Activated naive CD4-positive, alpha-beta T cell (primary cell): ENCODE results near the gene UIMC1.
"Not testable (repeated sequence)": the region's sequence is repeated elsewhere in the genome, so short reads cannot be mapped to it uniquely, and the experiment has no call there.

Source experiments
- DNase-seq, 4 experiments: peaks; one replicate each; lab custom pipeline; 2025; lab: John Stamatoyannopoulos, UW

UIMC1 gene

DNA sequence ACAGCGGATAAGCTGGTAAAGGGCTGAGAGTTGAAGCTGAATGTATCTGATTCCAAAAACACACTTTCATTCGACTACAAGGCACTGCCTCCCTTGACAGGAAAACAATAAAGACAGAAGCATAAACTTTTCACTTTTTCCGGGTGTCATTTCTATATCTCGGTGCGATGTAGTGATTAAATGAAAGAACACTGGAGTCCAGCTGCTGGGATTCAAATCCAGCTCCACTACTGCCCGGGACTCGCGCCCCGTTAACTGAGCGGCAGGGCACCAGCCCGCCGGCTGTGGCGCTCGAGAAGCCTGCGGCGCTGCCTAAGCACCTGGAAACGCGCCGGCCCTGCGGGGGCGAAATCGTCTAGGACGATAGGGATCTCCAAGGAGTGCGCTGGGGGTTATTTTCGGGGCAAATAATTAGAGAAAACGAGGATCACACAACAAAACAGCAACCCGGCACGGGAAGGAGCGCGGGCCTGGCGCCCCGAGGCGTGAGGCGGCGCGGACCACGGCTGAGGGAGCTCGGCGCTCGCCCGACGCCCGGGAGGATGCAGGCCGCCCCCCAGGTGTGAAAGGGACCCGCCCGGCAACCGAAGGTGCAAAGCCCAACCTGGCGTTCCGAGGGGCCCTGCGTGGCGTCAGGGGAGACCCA is 837 bp downstream of the UIMC1 start:
- DNase-seq: peak in 3 of 4 experiments; percentile 25 to 56 (median 27)

DNA sequence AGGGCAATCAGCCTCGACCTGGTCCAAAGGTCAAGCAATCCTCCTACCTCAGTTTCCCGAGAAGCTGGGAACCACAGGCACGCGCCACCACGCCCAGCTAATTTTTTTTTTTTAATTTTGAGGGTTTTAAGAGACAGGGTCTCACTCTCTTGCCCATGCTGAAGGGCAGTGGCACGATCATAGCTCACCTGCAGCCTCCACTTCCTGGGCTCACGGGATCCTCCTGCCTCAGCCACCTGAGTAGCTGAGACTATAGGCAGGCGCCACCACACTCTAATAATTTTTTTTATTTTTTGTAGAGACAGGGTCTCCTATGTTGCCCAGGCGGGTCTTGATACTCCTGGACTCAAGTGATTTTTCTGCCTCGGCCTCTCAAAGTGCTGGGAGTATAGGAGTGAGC is 1.6 kb downstream of the UIMC1 start:
- DNase-seq: no peak

DNA sequence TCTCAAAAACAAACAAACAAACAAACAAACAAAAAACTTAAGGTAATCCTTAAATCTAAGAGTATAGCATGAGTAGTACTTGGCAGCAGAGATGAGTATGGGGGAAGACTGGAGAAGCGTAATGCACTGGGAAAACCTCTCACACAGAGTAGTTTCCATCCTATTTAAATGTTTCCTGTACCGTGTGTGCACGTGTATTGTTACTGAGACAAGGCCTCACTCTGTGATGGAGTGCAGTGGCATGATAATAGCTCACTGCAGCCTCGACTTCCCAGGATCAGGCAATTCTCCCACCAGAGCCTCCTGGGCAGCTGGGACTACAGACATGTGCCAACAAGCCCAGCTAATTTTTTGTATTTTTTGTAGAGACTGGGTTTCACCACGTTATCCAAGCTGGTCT is 2.9 kb downstream of the UIMC1 start:
- no peak for DNase-seq

DNA sequence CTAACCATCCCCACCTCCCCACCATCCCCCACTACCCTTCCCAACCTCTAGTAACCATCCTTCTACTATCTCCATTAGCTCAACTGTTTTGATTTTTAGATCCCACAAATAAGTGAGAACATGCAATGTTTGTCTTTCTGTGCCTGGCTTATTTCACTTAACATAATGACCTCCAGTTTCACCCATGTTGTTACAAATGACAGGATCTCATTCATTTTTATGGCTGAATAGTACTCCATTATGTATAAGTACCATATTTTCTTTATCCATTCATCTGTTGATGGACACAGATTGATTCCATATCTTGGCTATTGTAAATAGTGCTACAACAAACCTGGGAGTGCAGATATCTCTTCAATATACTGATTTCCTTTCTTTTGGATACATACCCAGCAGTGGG is 7.1 kb downstream of the UIMC1 start:
- not testable (repeated sequence) for DNase-seq

DNA sequence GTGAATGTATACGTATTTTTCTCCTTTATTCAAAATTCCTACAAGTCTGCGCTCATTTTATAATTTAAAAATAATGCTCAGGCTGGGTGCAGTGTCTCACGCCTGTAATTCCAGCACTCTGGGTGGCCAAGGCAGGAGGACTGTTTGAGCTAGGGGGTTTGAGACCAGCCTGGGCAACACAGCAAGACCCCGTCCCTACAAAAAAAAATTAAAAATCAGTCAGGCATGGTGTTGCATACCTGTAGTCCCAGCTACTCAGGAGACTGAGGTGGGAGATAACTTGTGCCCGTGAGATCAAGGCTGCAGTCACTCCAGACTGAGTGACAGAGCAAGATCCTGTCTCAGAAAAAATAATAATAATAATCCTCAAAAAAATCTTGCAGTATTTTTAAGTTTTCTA is 7.8 kb downstream of the UIMC1 start:
- DNase-seq: no peak

DNA sequence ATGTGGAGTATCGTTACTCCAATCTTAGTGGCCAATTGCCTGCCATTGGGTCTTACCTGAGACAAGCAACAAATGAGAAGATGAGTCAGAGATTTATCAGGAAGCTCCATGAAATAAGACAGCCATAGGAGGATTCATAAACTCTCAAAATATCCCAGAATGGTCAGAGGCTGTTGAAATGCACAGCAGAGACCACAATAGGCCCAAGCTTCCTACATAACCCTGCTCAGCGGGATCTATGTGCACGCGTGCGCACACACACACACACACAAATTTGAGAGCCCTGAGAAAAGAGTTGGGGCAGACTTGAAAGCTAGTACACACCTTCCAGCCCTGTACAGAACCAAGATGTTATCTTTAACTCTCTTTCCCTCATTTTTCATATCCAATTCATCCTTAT is 9.8 kb downstream of the UIMC1 start:
- no peak for DNase-seq

DNA sequence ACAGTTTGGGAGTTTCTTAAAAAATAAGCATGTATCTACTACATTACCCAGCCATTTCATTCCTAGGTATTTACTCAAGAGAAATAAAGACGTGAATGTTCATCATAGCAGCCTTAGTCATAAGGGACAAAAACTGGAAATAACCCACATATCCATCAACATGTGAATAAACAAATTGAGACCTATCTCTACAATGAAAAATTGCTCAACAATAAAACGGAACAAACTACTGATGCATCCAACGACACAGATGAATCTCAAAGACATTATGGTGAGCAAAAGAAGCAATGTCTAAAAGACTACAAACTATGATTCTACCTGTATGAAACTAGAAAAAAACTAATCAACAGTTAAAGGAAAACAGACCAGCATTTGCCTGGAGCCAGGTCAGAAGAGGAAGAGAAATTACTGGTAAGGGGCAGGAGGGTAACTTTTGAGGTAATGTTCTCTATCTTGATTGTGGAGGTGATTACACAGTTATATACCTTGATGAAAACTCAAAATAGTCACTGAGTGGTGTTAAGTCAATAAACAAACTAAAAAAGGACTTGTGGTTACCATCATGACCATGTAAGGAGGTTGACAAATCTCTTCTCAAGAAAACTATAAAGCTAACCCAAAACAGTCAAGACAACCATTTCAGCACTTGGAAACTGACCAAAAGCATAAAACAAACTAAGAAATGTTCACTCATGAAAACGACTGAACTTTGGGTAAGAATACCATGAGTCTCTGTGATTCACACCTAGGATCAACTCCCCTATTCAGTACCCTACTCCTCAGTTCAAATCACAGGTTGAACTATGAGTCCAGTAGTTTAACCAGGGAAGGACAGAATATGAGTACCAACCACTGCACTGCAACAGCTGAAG is 10.4 kb downstream of the UIMC1 start:
- no peak for DNase-seq

DNA sequence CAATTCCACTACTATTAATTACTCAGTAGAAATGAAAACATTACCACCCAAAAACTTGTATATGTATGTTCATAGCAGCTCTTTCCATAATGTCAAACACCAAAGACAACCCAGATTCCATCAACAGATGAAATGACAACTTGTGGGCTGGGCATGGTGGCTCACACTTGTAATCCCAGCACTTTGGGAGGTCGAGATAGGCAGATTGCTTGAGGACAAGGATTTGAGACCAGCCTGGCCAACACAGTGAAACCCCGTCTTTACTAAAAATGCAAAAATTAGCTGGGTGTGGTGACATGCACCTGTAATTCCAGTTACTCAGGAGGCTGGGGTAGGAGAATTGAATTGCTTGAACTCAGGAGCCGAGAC is 11.5 kb downstream of the UIMC1 start:
- no peak for DNase-seq

DNA sequence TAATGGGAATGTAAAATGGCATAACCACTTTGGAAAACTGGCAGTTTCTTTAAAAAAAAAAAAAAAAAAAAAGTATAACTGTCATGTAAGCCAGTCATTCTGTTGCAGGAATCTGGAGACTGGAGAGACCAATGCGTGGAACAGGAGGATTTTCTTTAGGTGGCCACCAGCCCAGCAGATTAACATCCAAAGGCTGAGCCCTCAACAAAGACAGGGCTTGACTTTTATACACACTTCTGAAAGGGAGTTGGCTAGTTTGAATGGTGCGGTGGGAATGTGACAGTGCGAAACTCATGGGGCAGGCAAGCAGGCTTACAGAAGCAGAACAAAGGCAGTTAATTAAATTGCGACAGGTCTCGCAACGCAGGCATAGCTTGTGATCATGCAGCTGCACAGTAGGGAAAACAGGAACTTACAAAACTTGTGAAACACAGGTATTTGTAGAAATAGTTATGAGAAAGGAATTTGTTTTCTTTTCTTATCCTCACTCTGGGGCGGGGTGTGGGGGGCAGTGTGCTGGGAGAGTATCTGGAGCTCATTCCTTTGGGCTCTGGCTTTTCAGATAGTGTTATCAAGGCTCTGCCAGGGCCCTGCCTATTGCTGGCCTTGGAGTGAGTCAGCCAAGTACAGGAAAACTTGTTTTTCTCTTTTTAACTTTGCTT is 12.0 kb downstream of the UIMC1 start:
- no peak for DNase-seq

DNA sequence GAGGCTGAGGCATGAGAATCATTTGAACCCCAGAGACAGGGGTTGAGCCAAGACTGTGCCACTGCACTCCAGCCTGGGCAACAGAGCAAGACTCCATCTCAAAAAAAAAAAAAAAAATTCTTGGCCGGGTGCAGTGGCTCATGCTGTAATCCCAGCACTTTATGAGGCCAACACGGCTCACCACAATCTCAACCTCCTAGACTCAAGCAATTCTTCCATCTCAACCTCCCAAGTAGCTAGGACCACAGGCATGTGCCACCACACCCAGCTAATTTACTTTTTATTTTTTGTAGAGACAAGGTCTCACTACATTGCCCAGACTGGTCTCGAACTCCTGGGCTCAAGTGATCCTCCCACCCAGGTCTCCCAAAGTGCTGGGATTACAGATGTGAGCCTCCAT is 13.5 kb downstream of the UIMC1 start:
- DNase-seq: not testable (repeated sequence)

DNA sequence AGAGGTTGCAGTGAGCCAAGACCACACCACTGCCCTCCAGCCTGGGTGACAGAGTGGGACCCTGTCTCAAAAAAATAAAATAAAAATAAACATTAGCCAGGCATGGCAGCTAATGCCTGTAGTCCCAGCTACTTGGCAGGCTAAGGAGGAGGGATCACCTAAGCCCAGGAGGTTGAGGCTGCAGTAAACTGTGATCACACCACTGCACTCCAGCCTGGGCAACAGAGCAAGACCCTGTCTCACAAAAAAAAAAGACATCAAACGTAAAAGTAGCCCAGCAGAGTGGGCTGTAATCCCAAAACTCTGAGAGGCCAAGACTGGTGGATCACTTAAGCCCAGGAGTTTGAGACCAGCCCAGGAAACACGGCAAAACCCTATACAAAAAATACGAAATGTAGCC is 19.0 kb downstream of the UIMC1 start:
- no peak for DNase-seq

DNA sequence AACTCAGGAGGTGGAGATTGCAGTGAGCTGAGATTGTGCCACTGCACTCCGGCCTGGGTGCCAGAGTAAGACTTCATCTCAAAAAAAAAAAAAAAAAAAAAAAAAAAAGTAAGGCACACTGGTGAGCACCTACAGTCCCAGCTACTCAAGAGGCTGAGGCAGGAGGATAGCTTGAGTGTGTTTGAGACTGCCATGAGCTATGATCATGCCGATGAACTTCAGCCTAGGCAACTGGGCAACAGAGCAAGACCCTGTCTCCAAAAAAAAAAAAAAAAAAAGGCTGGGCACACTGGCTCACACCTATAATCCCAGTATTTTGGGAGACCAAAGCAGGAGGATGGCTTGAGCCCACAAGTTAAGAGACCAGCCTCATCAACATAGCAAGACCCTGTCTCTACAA is 20.3 kb downstream of the UIMC1 start:
- DNase-seq: no peak

DNA sequence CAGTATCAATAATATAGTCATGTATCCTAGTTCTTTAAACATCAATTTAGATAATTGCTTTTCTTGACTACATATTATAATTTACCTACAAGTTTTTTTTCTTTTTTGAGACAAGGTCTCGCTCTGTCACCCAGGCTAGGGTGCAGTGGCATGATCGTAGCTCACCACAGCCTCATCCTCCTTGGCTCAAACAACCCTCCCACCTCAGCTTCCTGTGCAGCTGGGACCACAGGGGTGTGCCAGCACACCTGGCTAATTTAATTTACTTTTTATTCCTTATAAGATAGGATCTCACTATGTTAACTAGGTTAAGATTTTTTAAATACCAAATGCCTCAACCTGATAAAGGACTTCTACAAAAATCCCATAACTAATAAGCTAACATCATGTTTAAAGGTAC is 21.1 kb downstream of the UIMC1 start:
- peak in 1 of 4 experiments; percentile 9 for DNase-seq

DNA sequence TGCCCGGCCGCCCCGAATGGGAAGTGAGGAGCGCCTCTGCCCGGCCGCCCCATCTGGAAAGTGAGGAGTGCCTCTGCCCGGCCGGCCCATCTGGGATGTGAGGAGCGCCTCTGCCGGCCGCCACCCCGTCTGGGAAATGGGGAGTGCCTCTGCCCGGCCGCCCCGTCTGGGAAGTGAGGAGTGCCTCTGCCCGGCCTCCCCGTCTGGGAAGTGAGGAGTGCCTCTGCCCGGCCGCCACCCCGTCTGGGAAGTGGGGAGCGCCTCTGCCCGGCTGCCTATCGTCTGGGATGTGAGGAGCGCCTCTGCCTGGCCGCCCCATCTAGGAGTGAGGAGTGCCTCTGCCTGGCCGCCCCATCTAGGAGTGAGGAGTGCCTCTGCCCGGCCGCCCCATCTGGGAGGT is 22.4 kb downstream of the UIMC1 start:
- DNase-seq: not testable (repeated sequence)

DNA sequence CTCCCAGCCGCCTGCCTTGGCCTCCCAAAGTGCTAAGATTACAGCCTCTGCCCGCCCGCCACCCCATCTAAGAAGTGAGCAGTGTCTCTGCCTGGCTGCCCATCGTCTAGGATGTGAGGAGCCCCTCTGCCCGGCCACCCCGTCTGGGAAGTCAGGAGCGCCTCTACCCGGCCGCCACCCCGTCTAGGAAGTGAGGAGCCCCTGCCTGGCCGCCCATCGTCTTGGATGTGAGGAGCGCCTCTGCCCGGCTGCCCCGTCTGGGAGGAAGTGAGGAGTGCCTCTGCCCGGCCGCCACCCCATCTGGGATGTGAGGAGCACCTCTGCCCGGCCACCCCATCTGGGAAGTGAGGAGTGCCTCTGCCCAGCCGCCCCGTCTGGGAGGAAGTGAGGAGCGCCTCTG is 23.0 kb downstream of the UIMC1 start:
- not testable (repeated sequence) for DNase-seq

DNA sequence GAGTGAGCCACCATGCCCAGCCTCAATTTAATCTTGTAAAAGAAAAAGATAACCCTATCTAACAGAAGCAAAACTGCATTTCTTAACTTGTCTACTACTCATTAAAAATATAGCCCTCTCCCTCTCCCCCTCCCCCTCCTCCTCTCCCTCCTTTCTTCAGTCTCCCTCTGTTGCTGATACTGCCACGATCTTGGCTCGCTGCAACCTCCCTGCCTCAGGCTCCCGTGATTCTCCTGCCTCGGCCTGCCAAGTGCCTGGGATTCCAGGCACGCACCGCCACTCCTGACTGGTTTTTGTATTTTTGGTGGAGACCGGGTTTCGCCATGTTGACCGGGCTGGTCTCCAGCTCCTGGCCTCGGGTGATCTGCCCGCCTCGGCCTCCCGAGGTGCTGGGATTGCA is 23.5 kb downstream of the UIMC1 start:
- DNase-seq: not testable (repeated sequence)

DNA sequence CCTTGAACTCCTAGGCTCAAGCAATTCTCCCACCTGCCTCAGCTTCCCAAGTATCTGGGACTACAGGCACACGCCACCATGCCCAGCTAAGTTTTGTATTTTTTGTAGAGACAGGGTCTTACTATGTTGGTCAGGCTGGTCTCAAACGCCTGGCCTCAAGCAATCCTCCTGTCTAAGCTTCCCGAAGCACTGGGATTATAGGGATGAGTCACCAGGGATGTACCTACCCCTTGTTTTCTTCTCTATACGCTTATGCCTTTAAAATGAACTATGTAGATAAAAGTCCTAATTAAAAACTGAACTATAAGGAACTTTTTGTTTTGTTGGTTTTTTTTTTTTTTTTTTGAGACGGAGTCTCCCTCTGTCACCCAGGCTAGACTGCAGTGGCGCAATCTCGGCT is 25.8 kb downstream of the UIMC1 start:
- DNase-seq: no peak

DNA sequence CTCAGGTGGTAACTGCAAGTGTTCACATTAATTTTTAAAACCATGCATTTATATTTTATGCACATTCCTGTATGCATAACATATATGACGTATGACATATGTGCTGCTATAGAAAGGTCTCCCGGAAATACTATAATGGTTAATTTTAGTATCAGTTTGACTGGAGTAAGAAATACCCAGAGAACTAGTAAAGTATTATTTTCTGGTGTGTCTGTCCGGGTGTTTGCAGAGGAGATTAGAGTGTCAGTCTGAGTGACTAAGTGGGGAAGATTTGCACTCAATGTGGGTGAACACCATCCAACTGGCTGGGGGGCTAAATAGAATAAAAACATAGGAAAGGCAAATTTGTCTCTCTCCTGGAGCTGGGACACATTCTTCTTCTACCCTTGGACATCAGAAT is 26.9 kb downstream of the UIMC1 start:
- DNase-seq: no peak

DNA sequence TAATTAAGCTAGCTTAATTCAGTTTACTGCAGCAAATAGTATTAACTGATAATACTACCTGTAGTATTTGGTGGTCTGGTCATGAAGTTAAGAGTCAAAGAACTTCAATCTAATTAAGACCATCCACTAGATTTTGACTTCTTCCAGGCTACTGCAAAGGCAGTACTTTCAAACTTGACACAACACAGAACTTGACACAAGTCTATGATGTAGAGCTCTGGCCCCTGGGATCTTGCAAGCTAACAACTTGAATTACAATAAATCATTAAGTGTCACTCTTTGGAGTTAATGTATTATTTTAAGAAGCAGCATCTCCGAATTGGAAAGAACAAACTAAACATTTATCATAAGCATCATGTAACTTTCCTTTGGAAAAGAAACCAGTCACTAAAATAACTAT is 40.9 kb downstream of the UIMC1 start:
- DNase-seq: no peak

DNA sequence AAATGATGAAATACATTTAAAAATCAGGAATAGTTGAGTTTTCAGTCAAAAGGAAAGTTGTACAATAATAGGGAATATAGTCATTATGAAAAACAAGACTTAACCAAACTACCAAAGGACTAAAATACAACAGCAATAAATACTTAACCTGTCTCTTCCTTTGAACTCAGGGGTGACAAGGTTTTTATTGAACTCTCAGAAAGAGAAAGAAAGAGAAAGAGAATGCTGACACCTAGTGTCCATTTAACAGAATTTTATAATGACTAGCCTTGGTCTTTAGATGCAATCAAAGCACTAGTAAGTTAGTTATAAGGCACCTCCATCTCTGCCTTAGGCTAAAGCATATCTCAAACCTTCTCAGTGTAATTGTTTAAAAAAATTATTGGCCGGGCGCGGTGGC is 47.5 kb downstream of the UIMC1 start:
- DNase-seq: no peak

DNA sequence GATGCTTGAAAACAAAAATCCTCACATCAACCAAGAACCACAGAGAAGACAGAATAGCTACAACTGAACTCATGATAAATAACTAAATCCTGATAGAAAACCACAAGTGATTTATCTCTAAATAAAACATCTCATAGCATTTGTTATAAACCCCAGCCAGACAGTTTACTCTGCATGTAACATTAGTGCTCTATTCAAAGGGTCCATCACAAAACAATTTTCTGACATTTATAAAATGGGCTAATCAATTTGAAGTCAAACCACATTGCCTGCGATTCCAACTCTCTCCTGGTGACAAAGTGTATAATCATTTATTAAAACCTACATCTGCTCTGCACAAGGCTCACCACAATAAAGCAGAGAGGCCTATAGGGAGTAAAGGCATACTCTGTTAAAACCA is 49.8 kb downstream of the UIMC1 start:
- no peak for DNase-seq

DNA sequence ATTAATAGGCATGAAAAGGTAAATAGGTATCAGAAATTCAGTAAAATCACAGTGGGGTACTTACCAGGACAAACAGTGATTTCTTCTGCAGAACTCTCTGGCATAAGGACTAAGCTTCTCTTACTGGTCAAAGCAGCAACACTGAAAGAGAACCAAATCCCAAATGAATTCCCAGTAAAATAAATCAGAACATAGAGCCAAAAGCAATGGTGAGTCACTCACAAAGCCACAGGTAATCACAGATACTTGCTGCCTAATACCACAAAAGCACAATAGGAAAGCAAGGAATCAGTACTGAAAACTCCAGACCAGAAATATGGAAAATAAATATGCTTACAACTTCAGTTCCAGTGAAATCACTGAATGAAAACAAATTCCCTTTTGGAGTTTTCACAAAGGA is 50.7 kb downstream of the UIMC1 start:
- no peak for DNase-seq

DNA sequence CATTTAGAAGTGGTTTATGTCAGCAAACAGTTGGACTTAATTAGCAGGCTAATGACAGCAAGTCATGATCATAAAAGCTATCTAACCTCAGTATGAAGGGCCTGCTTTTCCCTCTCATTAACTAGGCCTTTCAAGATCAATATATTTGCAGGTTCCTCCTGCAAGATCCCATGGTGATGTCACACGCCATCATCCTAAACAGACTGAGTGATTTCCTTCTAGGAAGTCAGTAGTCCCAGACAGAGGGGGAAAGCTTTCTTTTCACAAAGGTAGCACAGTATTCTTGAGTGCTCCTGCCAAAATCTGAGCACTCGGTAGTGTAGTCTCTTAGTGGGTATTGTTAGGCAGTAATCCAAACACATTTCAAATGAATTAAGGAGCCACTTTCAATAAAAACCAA is 52.5 kb downstream of the UIMC1 start:
- DNase-seq: no peak
